NT2/D1 (cell line): ENCODE results near the gene KIF26A.

Experiments used
- DNase-seq: peaks from one replicate; pipeline ENCODE4 v3.0.0-alpha.2; 2011; ENCODE audit warnings: low read depth, low spot score
- H3K27me3 ChIP-seq: 2 replicates; pipeline ENCODE4 v1.6.0; 2011; ENCODE audit warnings: mild to moderate bottlenecking; ENCODE audit not compliant: insufficient read length, insufficient read depth
- H3K36me3 ChIP-seq: 2 replicates; pipeline ENCODE4 v1.6.1; 2011; ENCODE audit warnings: mild to moderate bottlenecking, low read length, mixed read lengths; ENCODE audit not compliant: insufficient read depth, insufficient read length
- H3K4me1 ChIP-seq: 2 replicates; pipeline ENCODE4 v1.5.1; 2011; ENCODE audit not compliant: insufficient read depth, insufficient read length
- H3K4me3 ChIP-seq: 2 replicates; pipeline ENCODE4 v1.5.1; 2011; ENCODE audit warnings: low read depth; ENCODE audit not compliant: insufficient read length
- H3K9ac ChIP-seq: 2 replicates; pipeline ENCODE4 v1.6.0; 2011; ENCODE audit warnings: low read depth; ENCODE audit not compliant: insufficient read length
- H3K9me3 ChIP-seq: 2 replicates; pipeline ENCODE4 v1.5.1; 2011; ENCODE audit warnings: mild to moderate bottlenecking, low read length; ENCODE audit not compliant: insufficient read depth
- SUZ12 ChIP-seq: IDR thresholded peaks from 2 replicates; pipeline ENCODE4 v1.6.1; 2011; ENCODE audit not compliant: insufficient read length, insufficient read depth; ENCODE audit errors: extremely low read depth
- YY1 ChIP-seq: IDR thresholded peaks from 2 replicates; pipeline ENCODE4 v1.6.1; 2011; ENCODE audit not compliant: insufficient read length, insufficient read depth
- ZNF274 ChIP-seq: IDR thresholded peaks from 2 replicates; pipeline ENCODE4 v1.6.1; 2011; ENCODE audit warnings: mild to moderate bottlenecking, low read depth, low read length

The KIF26A gene

GRCh38 chr14:104157016-104157928 is 18.9 kb downstream of the KIF26A start:
- Histone ChIP-seq H3K9ac (no peak overlapping the region), H3K4me1 (no peaks in the 10 kb centered on the region), H3K9me3 (no peaks in the 10 kb centered on the region), H3K36me3 (peaks cover 9% of the 10 kb centered on the region), H3K27me3 (no peaks in the 10 kb centered on the region), H3K4me3 (no peak overlapping the region)
- DNase-seq = no peak
- no peak for TF ChIP-seq YY1
- no peak for TF ChIP-seq ZNF274
- TF ChIP-seq SUZ12 = no peak

GRCh38 chr14:104158827-104159798 is 20.7 kb downstream of the KIF26A start:
- no peaks in the 10 kb centered on the region for H3K4me1 ChIP-seq
- DNase-seq = no peak
- H3K9ac ChIP-seq = no peak overlapping the region
- H3K9me3 ChIP-seq = no peaks in the 10 kb centered on the region
- TF ChIP-seq YY1 (no peak), ZNF274 (no peak), SUZ12 (no peak)
- no peaks in the 10 kb centered on the region for H3K27me3 ChIP-seq
- H3K36me3 ChIP-seq = no peaks in the 10 kb centered on the region
- no peak overlapping the region for H3K4me3 ChIP-seq

GRCh38 chr14:104159990-104160389 is 21.6 kb downstream of the KIF26A start:
- H3K36me3 ChIP-seq = no peaks in the 10 kb centered on the region
- no peak overlapping the region for H3K4me3 ChIP-seq
- no peaks in the 10 kb centered on the region for H3K9me3 ChIP-seq
- no peaks in the 10 kb centered on the region for H3K27me3 ChIP-seq
- no peak for DNase-seq
- no peak overlapping the region for H3K9ac ChIP-seq
- TF ChIP-seq YY1 = no peak
- TF ChIP-seq SUZ12 = no peak
- no peak for TF ChIP-seq ZNF274
- H3K4me1 ChIP-seq = no peaks in the 10 kb centered on the region

DNA sequence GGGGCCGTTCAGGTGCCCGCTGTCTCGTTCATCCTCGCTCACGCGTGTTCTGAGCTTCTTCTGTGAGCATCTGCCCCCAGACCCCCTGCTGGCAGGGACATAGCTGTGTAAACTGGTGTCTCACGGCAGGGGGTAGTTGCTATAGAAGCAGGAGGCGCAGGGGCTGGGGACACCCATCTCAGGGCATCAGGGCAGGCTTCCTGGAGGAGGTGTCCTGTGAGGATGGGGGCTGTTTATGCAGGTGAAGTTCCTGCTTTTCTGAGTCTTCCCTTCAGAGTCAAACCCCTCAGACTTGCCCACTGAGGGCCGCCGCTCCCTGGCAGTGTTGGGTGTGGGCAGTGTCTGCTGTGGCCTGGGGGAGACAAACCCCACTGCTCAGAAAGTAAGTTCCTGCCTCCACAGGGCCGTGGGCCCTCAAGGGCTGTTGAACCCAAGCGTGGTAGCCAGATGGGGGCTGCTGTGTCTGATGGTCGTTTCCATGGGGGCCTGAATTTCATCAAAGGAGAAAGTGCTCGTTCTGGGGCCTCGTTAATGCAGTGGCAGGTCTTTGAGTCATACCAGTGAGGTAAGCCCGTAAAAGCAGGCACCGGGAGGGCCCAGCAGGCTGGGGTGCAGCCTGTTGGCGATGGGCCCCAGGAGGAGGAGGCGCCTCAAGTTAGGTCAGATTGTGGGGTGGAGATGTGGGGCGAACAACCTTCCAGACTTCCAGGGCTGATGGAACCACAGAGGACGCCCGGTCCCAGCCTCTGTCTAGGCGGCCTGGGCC is 23.4 kb downstream of the KIF26A start:
- Histone ChIP-seq H3K36me3 (no peaks in the 10 kb centered on the region), H3K4me3 (no peak overlapping the region), H3K9ac (no peak overlapping the region), H3K27me3 (no peaks in the 10 kb centered on the region), H3K9me3 (no peaks in the 10 kb centered on the region), H3K4me1 (no peaks in the 10 kb centered on the region)
- no peak for DNase-seq
- TF ChIP-seq SUZ12 = no peak
- TF ChIP-seq YY1 = no peak
- no peak for TF ChIP-seq ZNF274

- no peaks in the 10 kb centered on the region for H3K4me1 ChIP-seq
- H3K27me3 ChIP-seq = no peaks in the 10 kb centered on the region
- H3K4me3 ChIP-seq = no peak overlapping the region
- TF ChIP-seq SUZ12 (no peak), ZNF274 (no peak), YY1 (no peak)
- DNase-seq = no peak
- no peak overlapping the region for H3K9ac ChIP-seq
- H3K36me3 ChIP-seq = peaks cover 2% of the 10 kb centered on the region
- H3K9me3 ChIP-seq = no peaks in the 10 kb centered on the region
Observed at GRCh38 chr14:104162495-104162894, 24.1 kb downstream of the KIF26A start.

DNA sequence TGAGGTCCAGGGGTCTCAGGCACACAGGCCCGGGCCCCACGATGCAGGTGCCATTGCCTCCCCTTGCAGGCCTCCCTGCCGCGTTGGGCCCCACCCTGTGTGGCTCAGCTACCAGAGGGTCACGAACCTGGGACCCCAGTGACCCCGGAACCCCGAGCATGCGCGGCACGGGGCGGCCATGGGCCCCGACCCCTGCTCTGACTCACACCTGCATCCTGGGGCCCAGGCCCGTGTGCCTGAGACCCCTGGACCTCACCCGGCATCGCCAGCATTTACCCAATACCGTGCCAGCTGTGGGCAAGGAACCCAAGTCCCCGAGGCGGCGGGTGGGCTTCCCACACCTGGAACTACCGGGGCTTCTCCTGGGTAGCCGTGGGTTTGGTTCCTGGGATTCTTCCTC is 25.2 kb downstream of the KIF26A start:
- H3K27me3 ChIP-seq = no peaks in the 10 kb centered on the region
- H3K36me3 ChIP-seq = peaks cover 5% of the 10 kb centered on the region
- peaks cover 7% of the 10 kb centered on the region for H3K4me1 ChIP-seq
- no peak for DNase-seq
- H3K9me3 ChIP-seq = no peaks in the 10 kb centered on the region
- no peak overlapping the region for H3K9ac ChIP-seq
- H3K4me3 ChIP-seq = no peak overlapping the region
- TF ChIP-seq ZNF274 = no peak
- TF ChIP-seq YY1 = no peak
- no peak for TF ChIP-seq SUZ12

GRCh38 chr14:104164041-104164440 is 25.7 kb downstream of the KIF26A start:
- no peak for TF ChIP-seq SUZ12
- no peak for DNase-seq
- no peak overlapping the region for H3K4me3 ChIP-seq
- no peaks in the 10 kb centered on the region for H3K27me3 ChIP-seq
- peaks cover 11% of the 10 kb centered on the region for H3K4me1 ChIP-seq
- H3K9me3 ChIP-seq = no peaks in the 10 kb centered on the region
- H3K36me3 ChIP-seq = peaks cover 5% of the 10 kb centered on the region
- H3K9ac ChIP-seq = no peak overlapping the region
